HepG2 (cell line): ENCODE data around the gene ASF1B. TPM values are rescaled to one million over a fixed set of nuclear protein-coding genes. Genes with fewer than 3 reads are reported as not detected.

Source experiments
- ARID2 ChIP-seq: sonication (generic); formaldehyde crosslinking; IDR thresholded peaks from 2 replicates; pipeline ENCODE4 v1.8.1; 2022; ENCODE audit warnings: mild to moderate bottlenecking, missing genetic modification reagents, borderline replicate concordance
- CREM ChIP-seq, 2 experiments: sonication (generic) in 1 of 2; formaldehyde crosslinking in 1 of 2; IDR thresholded peaks; 2 replicates each; pipeline versions ENCODE4 v1.4.0 to v1.6.1; 2016 to 2020; ENCODE audit warnings: antibody characterized with exemption in 1 of 2, mild to moderate bottlenecking in 1 of 2, missing genetic modification reagents in 1 of 2
- EEA1 ChIP-seq: sonication (generic); formaldehyde crosslinking; IDR thresholded peaks from 2 replicates; pipeline ENCODE4 v1.5.1; 2020; ENCODE audit warnings: mild to moderate bottlenecking, missing genetic modification reagents, borderline replicate concordance
- EED ChIP-seq: sonication (generic); formaldehyde crosslinking; IDR thresholded peaks from 2 replicates; pipeline ENCODE4 v1.5.0; 2020; ENCODE audit warnings: mild to moderate bottlenecking, missing genetic modification reagents
- IRX3 ChIP-seq: sonication (generic); formaldehyde crosslinking; IDR thresholded peaks from 2 replicates; pipeline ENCODE4 v1.8.1; 2023; ENCODE audit warnings: mild to moderate bottlenecking, low read depth, missing genetic modification reagents, borderline replicate concordance
- MTA1 ChIP-seq: sonication (generic); formaldehyde crosslinking; IDR thresholded peaks from 2 replicates; pipeline ENCODE4 v1.4.0; 2020; ENCODE audit warnings: missing genetic modification reagents, mild to moderate bottlenecking, borderline replicate concordance
- NFYB ChIP-seq: sonication (generic); formaldehyde crosslinking; IDR thresholded peaks from 2 replicates; pipeline ENCODE4 v1.4.0; 2020; ENCODE audit warnings: missing genetic modification reagents
- PAWR ChIP-seq: sonication (generic); formaldehyde crosslinking; IDR thresholded peaks from 2 replicates; pipeline ENCODE4 v1.4.0; 2020; ENCODE audit warnings: missing genetic modification reagents, mild to moderate bottlenecking, borderline replicate concordance
- SRSF4 ChIP-seq: fragments of 200-400 bp; formaldehyde crosslinking; IDR thresholded peaks from one replicate; pipeline ENCODE4 v1.6.1; 2018; ENCODE audit warnings: mild to moderate bottlenecking, low read depth, low read length, moderate library complexity; ENCODE audit not compliant: poor library complexity, severe bottlenecking
- ZNF230 ChIP-seq: sonication (generic); formaldehyde crosslinking; IDR thresholded peaks from 2 replicates; pipeline ENCODE4 v1.4.0; 2020; ENCODE audit warnings: mild to moderate bottlenecking, missing genetic modification reagents
- ZNF343 ChIP-seq: sonication (generic); formaldehyde crosslinking; IDR thresholded peaks from 2 replicates; pipeline ENCODE4 v1.4.0; 2020; ENCODE audit warnings: mild to moderate bottlenecking, missing genetic modification reagents
- ZNF350 ChIP-seq: sonication (generic); formaldehyde crosslinking; IDR thresholded peaks from 2 replicates; pipeline ENCODE4 v1.4.0; 2020; ENCODE audit warnings: mild to moderate bottlenecking, low read depth, missing genetic modification reagents, borderline replicate concordance
- ZNF746 ChIP-seq: sonication (generic); formaldehyde crosslinking; IDR thresholded peaks from 2 replicates; pipeline ENCODE4 v1.8.0; 2022; ENCODE audit warnings: mild to moderate bottlenecking, missing genetic modification reagents
- ZNF788 ChIP-seq: sonication (generic); formaldehyde crosslinking; IDR thresholded peaks from 2 replicates; pipeline ENCODE4 v1.5.0; 2020; ENCODE audit warnings: mild to moderate bottlenecking, missing genetic modification reagents, borderline replicate concordance
- polyA plus RNA-seq, 8 experiments: library from polyadenylated mRNA; depleted of rRNA in 3 of 8; stranded (reverse) in 7 of 8; unstranded in 1 of 8; fragments of >200 nt; fragmentation: Illumina TruSeq in 4 of 8; extraction: Trizol in 4 of 8; gene quantifications; 2 replicates each; pipeline versions ENCODE4 v1.2.1 to v1.2.3, GENCODE V29; 2011 to 2016; ENCODE audit warnings: low read depth in 4 of 8, missing spikeins in 1 of 8, mixed read lengths in 1 of 8; ENCODE audit not compliant: insufficient read depth in 1 of 8
- total RNA-seq, 5 experiments: library from RNA; depleted of rRNA; stranded (reverse); fragments of >200 nt; fragmentation: Illumina TruSeq; extraction: Trizol; gene quantifications; 2 replicates each; pipeline ENCODE4 v1.2.3, GENCODE V29; 2016; ENCODE audit warnings: low read depth in 1 of 5
- TF ChIP-seq, protein P1 (sequence below): sonication (generic); formaldehyde crosslinking; IDR thresholded peaks from 2 replicates; pipeline ENCODE4 v1.5.1; 2020; ENCODE audit warnings: missing genetic modification reagents, mild to moderate bottlenecking, borderline replicate concordance
- TF ChIP-seq, protein P2 (sequence below), 2 experiments: sonication (generic) in 1 of 2; formaldehyde crosslinking in 1 of 2; IDR thresholded peaks; 2 replicates each; pipeline versions ENCODE4 v1.4.0 to v1.6.1; 2016 to 2020; ENCODE audit warnings: borderline replicate concordance in 1 of 2, low read depth in 1 of 2, mild to moderate bottlenecking in 1 of 2, missing genetic modification reagents in 1 of 2
- TF ChIP-seq, protein P3 (sequence below): sonication (generic); formaldehyde crosslinking; IDR thresholded peaks from 2 replicates; pipeline ENCODE4 v1.4.0; 2020; ENCODE audit warnings: missing genetic modification reagents
- TF ChIP-seq, protein P4 (sequence below): sonication (generic); formaldehyde crosslinking; IDR thresholded peaks from 2 replicates; pipeline ENCODE4 v1.9.0; 2022; ENCODE audit warnings: low read depth, missing genetic modification reagents

The ASF1B gene
- total and polyA plus RNA-seq, 2 of the 13 experiments (the other 11 are each of a cell fraction or from before 2014, with no cell fraction given): 18.2 to 24.8 TPM

DNA sequence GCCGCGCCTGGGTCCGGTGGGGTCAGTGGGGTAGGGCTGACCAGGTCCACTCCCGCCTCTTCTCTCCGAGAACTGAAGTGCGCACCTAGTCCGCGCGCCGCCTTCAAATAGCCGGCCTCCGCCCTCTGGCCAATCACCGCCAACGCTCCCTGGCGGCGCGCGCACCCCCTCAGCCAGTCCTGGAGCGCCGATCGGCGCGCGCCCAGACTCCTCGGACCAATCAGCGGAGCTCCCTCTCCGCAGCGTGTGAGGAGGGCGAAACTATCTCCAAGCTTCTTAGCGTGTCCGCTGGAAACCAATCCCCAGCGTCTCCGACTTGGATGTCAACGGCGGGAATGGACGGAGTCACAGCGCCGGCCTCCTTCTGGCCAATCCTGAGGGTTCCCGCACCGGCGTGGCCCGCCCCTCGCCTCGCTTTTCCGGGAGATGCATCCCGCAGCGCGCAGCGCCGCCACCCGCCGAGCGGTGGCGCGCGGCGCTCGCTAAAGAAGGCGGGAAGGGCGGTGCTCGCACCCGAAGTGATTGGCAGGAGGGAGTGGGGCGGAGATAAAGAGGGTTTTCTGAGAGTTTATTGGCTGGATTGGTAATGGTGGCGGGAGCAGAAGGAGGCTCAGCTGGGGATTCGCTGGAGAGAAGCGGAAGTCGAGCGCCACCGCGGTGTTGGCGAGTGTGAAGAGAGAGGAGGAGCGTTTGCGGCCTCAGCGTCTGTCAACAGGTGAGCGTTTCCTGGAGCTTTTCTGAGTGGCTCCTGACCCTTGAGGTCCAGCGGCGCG lies at the start of gene ASF1B (continued):
- TF ChIP-seq, protein P1, sequence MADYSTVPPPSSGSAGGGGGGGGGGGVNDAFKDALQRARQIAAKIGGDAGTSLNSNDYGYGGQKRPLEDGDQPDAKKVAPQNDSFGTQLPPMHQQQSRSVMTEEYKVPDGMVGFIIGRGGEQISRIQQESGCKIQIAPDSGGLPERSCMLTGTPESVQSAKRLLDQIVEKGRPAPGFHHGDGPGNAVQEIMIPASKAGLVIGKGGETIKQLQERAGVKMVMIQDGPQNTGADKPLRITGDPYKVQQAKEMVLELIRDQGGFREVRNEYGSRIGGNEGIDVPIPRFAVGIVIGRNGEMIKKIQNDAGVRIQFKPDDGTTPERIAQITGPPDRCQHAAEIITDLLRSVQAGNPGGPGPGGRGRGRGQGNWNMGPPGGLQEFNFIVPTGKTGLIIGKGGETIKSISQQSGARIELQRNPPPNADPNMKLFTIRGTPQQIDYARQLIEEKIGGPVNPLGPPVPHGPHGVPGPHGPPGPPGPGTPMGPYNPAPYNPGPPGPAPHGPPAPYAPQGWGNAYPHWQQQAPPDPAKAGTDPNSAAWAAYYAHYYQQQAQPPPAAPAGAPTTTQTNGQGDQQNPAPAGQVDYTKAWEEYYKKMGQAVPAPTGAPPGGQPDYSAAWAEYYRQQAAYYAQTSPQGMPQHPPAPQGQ (CRISPR knock-in tag): no peak
- TF ChIP-seq, protein P2, sequence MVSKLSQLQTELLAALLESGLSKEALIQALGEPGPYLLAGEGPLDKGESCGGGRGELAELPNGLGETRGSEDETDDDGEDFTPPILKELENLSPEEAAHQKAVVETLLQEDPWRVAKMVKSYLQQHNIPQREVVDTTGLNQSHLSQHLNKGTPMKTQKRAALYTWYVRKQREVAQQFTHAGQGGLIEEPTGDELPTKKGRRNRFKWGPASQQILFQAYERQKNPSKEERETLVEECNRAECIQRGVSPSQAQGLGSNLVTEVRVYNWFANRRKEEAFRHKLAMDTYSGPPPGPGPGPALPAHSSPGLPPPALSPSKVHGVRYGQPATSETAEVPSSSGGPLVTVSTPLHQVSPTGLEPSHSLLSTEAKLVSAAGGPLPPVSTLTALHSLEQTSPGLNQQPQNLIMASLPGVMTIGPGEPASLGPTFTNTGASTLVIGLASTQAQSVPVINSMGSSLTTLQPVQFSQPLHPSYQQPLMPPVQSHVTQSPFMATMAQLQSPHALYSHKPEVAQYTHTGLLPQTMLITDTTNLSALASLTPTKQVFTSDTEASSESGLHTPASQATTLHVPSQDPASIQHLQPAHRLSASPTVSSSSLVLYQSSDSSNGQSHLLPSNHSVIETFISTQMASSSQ (IDR thresholded peaks at IDR 0.05; ENCODE audit: low read depth): no peak
- TF ChIP-seq, protein P2 (CRISPR knock-in tag; IDR thresholded peaks at IDR 0.05; ENCODE audit: borderline replicate concordance): no peak; the same call in 1 of the 2 replicates
- TF ChIP-seq MTA1 (CRISPR knock-in tag): no peak
- TF ChIP-seq, protein P3, sequence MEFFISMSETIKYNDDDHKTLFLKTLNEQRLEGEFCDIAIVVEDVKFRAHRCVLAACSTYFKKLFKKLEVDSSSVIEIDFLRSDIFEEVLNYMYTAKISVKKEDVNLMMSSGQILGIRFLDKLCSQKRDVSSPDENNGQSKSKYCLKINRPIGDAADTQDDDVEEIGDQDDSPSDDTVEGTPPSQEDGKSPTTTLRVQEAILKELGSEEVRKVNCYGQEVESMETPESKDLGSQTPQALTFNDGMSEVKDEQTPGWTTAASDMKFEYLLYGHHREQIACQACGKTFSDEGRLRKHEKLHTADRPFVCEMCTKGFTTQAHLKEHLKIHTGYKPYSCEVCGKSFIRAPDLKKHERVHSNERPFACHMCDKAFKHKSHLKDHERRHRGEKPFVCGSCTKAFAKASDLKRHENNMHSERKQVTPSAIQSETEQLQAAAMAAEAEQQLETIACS: peak; percentile 91
- TF ChIP-seq, protein P4, sequence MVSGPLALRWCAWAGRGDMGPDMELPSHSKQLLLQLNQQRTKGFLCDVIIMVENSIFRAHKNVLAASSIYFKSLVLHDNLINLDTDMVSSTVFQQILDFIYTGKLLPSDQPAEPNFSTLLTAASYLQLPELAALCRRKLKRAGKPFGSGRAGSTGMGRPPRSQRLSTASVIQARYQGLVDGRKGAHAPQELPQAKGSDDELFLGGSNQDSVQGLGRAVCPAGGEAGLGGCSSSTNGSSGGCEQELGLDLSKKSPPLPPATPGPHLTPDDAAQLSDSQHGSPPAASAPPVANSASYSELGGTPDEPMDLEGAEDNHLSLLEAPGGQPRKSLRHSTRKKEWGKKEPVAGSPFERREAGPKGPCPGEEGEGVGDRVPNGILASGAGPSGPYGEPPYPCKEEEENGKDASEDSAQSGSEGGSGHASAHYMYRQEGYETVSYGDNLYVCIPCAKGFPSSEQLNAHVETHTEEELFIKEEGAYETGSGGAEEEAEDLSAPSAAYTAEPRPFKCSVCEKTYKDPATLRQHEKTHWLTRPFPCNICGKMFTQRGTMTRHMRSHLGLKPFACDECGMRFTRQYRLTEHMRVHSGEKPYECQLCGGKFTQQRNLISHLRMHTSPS (CRISPR knock-in tag): 0 out of 2 replicates have a peak, but pooled peaks have one; percentile 3
- TF ChIP-seq ZNF343: 0 out of 2 replicates have a peak, but pooled peaks have one; percentile 10
- TF ChIP-seq PAWR: no peak
- peak; percentile 71; the same call in 1 of the 2 replicates for TF ChIP-seq IRX3 (CRISPR knock-in tag)
- peak; percentile 77; the same call in 1 of the 2 replicates for TF ChIP-seq ZNF350
- peak; percentile 37; the same call in 1 of the 2 replicates for TF ChIP-seq EEA1 (CRISPR knock-in tag)
- no peak for TF ChIP-seq SRSF4
- TF ChIP-seq EED (CRISPR knock-in tag): no peak
- TF ChIP-seq CREM (IDR thresholded peaks at IDR 0.05): peak; percentile 72
- TF ChIP-seq CREM (CRISPR knock-in tag; IDR thresholded peaks at IDR 0.05): no peak
- TF ChIP-seq ARID2 (CRISPR knock-in tag): 0 out of 2 replicates have a peak, but pooled peaks have one; percentile 66
- no peak for TF ChIP-seq ZNF230 (CRISPR knock-in tag)
- no peak; the same call in 1 of the 2 replicates for TF ChIP-seq ZNF746 (CRISPR knock-in tag)
- TF ChIP-seq NFYB (CRISPR knock-in tag): peak; percentile 97
- peak; percentile 16; the same call in 1 of the 2 replicates for TF ChIP-seq ZNF788 (CRISPR knock-in tag)
